Measurements from ENCODE around the gene CHST8.
"Not testable (repeated sequence)": the region's sequence is repeated elsewhere in the genome, so short reads cannot be mapped to it uniquely, and the experiment has no call there.

The CHST8 gene

DNA sequence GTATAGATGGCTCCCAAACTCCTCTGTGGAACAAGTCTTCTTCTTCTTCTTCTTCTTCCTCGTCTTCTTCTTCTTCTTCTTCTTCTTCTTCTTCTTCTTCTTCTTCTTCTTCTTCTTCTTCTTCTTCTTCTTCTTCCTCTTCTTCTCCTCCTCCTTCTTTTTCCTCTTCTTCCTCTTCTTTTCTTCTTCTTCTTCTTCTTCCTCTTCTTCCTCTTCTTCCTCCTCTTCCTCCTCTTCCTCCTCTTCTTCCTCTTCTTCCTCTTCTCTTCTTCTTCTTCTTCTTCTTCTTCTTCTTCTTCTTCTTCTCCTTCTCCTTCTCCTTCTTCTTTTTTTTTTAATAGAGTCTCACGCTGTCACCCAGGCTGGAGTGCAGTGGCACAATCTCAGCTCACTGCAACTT lies 3.4 kb upstream of the CHST8 start:
- not testable (repeated sequence) for DNase-seq (ENCODE audit: low spot score)

DNA sequence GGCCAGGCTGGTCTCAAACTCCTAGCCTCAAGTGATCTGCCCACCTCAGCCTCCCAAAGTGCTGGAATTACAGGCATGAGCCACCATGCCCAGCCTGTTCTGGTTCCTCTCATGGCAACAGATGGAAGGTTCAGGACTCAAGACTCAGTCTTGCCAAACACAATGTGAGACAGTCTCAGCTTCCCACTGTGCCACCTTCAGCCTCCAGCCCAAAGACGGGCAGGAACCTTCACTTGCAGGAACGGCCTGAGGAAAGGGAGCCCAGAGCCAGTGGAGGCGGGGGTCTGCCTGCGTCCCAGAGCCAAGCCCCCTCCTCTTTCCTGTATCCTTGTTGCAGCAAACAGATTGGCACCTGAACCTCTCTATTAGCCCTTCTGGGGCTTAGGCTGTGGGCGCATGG lies 2.9 kb upstream of the CHST8 start:
- no peak for DNase-seq (ENCODE audit: low spot score)

GRCh38 chr19:33620611-33621010 lies 1.1 kb upstream of the CHST8 start:
- DNase-seq (ENCODE audit: low spot score): no peak

DNA sequence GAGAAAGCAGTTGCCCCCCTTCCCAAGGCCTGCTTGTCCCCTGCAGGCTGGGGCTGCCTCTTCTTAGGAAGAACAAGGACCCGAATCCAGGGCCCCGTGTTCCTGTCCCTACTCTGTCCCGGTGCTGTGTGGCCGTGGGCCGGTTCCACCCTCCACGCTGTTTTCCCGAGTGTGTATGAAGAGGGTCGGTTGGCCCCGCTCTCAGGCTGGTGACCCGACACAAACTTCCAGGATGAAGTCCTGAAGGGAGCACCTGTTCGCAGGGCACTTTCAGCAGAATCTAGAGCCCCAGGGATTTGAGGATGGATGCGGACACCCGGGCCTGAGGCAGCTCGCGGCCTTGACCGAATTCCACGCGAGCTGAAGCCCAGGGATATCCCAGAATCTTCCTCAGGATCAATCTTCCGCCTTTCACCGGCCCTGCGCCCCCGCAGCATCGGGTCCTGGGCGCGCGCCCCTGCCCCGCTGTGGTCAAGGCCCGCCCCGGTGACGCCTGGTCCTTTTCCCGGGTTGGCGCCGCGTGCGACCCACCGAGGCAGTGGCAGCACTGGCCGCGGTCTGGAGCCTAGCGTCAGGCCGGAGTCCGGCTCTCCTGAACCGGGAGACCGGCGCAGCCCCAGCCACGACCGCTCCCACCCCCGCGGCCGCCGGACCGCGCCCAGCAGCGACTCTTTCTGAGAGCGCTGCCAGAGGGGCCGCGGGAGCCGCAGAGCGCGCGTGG lies 528 bp upstream of the CHST8 start:
- no peak for DNase-seq (ENCODE audit: low spot score)

GRCh38 chr19:33622505-33622808 lies 704 bp downstream of the CHST8 start:
- DNase-seq (ENCODE audit: low spot score): no peak

- no peak for DNase-seq (ENCODE audit: low spot score)
These were observed 1.2 kb downstream of the CHST8 start for GRCh38 chr19:33622809-33623511.

DNA sequence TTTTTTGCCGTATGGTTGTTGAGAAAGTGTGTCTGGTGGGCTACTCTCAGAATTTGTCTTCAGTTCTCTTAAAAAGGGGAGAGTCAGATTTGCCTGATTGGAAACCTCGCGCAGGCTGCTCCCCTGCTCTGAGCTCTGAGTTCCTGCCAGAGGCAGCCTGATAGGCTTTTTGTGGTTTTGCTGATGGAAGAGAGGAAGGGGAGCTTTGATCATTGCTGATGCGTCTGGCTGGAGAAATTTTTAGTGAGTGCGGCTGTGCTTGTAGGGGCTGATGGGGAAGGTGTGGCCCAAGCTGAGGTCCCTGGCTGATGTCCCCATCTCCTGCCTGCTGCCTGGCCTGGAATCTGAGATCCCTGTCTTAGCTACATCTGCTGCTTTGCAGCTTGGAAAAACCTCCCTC lies 2.8 kb downstream of the CHST8 start:
- no peak for DNase-seq (ENCODE audit: low spot score)

GRCh38 chr19:33627526-33627925 lies 5.8 kb downstream of the CHST8 start:
- DNase-seq (ENCODE audit: low spot score): no peak

GRCh38 chr19:33627962-33628839 lies 6.4 kb downstream of the CHST8 start:
- no peak for DNase-seq (ENCODE audit: low spot score)

- no peak for DNase-seq (ENCODE audit: low spot score)
These were observed 7.4 kb downstream of the CHST8 start for GRCh38 chr19:33628921-33629825.

- DNase-seq (ENCODE audit: low spot score): no peak
These were observed 8.1 kb downstream of the CHST8 start for GRCh38 chr19:33629826-33630375.

DNA sequence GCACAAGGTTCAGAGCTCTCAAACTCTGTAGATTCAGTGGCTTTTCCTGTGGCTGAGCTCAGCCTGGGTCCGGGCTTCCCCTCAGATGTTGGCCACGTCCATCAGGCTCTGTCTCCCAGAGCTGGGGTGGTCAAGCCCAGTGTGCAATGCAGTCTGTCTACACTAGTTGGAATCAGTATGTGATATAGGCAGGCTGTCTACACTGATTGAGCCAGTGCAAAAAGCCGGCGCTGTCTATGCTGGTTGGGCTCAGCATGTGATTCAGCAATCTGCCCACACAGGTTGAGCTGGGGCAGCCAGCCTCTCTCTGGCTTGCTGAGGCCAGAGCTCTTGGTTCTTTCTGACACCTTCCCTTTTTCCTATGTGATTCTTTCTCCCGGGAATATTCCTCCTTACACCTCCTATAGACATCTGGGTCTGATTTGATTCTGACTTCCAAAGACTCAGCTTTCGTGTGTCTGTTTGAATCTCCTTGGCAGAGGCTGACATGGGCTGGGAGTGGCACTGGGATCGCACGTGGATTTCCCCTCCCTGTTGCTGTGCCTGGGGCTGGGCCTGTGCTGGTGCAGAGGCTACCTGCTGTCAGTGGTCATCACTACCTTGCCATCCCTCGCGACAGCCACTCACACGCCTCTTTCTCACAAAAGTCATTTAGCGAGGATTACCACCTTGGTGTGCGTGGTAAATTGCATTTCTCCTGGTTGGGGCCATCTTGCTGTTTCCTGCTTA lies 9.3 kb downstream of the CHST8 start:
- no peak for DNase-seq (ENCODE audit: low spot score)

DNA sequence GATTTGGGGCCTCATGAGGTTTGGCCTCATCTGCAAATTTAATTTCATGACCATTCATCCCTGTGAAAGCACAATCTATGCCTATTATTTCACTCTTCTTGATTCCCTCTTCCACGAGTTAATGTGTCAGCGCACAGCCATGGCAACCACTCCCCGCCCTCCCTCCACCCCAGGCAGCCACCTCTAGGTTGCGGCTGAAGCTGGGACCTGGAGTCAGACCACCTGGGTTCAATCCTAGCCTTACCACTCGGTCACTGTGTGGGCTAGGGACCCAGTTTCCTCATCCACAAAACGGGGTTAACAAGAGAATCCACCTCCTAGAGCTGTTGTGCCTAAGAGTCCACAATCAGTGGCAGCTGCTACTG lies 9.8 kb downstream of the CHST8 start:
- no peak for DNase-seq (ENCODE audit: low spot score)

- DNase-seq (ENCODE audit: low spot score): no peak
These were observed 12.8 kb downstream of the CHST8 start for GRCh38 chr19:33634361-33635091.

DNA sequence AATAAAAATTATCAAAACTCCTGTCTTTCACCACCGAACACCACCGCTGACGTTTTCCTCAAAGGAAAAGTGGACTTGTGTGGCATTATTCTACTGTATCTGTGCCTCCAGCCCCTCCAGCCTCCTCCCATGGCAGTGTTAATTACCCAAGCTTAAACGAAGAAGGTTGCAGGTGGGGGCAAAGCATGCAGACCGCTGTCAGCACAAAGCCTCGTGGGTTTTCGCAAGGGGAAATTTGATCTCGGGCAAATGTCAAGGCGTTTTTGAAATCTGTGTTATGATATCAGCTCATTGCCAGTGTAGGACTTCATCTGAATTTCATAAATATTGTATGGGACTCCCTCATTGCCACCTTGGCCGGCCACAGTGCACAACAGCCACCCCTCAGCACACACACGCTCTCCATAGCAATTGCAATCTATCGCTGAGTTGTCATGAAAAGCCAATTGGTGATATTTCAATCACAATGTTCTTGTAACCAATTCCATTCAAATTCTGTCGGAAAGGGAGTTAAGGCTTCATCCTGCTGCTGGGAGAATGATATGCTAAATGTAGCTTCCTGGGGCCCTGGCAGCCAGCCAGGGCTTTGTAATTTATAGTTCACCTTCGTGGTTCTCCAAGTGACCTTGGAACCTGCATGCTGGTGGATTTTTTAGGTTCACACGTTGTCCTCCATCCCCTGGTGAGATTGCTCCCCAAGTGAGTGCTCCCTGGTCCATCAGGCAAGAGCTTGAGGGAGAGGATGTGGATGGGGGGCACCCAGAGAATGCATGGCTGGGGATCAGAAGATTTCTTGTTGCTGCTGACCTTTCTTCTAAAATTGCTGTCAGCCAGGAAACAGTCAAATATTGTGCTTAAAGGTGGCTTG lies 16.6 kb downstream of the CHST8 start:
- no peak for DNase-seq (ENCODE audit: low spot score)

- DNase-seq (ENCODE audit: low spot score): no peak
These were observed 17.4 kb downstream of the CHST8 start for GRCh38 chr19:33639035-33639681.

DNA sequence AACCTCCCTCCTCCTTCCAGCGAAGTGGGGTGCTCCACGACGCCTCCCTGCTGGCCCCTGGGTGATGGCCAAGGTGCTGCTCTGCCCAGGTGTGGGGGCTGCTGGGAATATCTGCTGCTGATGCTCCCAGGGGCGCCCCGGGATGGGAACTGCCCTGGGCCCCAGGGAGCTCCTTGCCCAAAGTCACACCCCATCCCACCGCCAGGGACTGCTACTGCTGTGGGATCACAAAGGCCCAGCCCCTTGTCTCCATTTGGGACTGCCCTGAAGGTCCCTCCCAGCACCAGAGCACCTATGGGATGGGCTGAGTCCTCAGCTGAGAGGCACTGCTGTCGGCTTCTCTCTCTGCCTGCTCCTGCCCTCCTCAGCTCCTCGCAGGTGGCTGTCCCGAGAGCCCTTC lies 19.0 kb downstream of the CHST8 start:
- DNase-seq (ENCODE audit: low spot score): no peak

GRCh38 chr19:33641261-33641660 lies 19.5 kb downstream of the CHST8 start:
- no peak for DNase-seq (ENCODE audit: low spot score)

DNA sequence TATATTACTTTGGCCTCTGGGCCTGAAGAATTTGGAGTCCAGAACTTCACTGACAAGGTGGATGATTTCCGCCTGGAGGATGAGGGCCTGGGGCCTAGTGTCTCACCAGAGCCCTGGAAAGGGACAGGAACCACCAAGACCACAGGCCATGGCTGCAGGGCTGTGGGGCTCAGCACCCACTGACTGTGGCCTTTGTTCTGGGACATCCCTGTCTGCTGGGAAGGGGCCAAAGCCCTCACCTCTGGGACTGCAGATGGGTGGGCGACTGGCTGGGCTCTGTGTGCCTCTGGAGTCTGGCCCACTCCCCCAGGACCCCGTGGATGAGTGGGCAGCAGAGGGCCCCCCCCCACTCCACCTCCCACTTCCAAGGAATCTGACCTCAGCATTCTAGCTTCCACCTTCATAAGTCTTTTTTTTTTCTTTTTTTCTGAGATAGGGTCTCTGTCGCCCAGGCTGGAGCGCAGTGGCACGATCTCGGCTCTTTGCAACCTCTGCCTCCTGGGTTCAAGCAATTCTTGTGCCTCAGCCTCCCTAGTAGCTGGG lies 20.3 kb downstream of the CHST8 start:
- DNase-seq (ENCODE audit: low spot score): no peak
